ENCODE measurements around the gene P3R3URF. TPM values are rescaled to one million over a fixed set of nuclear protein-coding genes. Genes with fewer than 3 reads are reported as not detected.

Gene P3R3URF
- total and polyA plus RNA-seq, 9 of the 15 experiments (the other 6 are each of a cell fraction or from before 2014, with no cell fraction given): not detected

DNA sequence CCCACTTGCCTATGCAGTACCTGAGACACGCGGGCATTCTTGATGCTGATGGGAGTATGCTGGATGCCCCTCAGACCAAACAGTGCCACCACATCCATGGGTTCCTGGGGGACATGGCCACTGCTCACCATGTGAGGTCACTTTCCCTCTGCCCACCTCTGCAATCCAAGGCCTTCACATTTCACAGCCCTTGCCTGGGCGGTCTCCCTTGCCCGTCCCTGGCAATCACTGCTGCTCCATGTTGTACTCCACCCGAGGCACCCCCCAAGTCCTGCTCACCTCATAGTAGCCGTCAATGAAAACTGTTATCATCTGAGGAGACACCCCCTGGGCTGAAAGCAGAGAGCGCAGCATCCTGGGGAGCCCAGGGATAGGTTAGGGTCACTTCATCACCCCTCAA is 17.0 kb upstream of the P3R3URF start (continued):
- TF ChIP-seq, protein P1, sequence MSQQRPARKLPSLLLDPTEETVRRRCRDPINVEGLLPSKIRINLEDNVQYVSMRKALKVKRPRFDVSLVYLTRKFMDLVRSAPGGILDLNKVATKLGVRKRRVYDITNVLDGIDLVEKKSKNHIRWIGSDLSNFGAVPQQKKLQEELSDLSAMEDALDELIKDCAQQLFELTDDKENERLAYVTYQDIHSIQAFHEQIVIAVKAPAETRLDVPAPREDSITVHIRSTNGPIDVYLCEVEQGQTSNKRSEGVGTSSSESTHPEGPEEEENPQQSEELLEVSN (IDR thresholded peaks at IDR 0.05; ENCODE audit: borderline replicate concordance in 1 of 2, extremely low read depth in 1 of 2, insufficient read depth in 1 of 2, insufficient read length in 1 of 2, low read depth in 1 of 2, low read length in 1 of 2, poor library complexity in 1 of 2, severe bottlenecking in 1 of 2): no peak
- TF ChIP-seq, protein P2, sequence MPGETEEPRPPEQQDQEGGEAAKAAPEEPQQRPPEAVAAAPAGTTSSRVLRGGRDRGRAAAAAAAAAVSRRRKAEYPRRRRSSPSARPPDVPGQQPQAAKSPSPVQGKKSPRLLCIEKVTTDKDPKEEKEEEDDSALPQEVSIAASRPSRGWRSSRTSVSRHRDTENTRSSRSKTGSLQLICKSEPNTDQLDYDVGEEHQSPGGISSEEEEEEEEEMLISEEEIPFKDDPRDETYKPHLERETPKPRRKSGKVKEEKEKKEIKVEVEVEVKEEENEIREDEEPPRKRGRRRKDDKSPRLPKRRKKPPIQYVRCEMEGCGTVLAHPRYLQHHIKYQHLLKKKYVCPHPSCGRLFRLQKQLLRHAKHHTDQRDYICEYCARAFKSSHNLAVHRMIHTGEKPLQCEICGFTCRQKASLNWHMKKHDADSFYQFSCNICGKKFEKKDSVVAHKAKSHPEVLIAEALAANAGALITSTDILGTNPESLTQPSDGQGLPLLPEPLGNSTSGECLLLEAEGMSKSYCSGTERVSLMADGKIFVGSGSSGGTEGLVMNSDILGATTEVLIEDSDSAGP (CRISPR knock-in tag; IDR thresholded peaks at IDR 0.05): no peak
- TF ChIP-seq CEBPB (tag; IDR thresholded peaks at IDR 0.05) (no peak), SNIP1 (IDR thresholded peaks at IDR 0.05; ENCODE audit: low read depth) (no peak), RAD21 (CRISPR knock-in tag; conservative IDR thresholded peaks at IDR 0.05 in 1 of 2, IDR thresholded peaks at IDR 0.05 in 1 of 2) (no peak)

DNA sequence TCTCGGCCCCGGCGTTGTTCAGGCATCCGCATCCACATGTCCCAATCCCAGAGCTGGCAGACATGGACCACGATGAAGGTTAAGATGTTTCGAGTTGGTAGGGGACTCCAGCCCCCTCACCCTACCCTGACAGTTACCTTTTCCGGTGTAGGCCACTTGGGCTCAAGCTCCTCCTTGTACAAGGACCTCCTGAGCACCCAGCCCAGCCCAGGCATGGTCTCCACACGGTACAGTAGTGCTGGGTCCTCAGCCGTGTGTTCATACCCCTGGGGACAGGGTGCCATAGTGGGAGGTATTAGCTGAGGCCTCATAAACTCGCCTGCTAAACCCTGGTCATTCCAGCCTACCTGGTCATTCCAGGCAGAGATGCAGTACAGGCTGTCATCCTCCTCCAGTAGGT is 15.9 kb upstream of the P3R3URF start:
- CTCF ChIA-PET (ENCODE audit: low intra/inter-chr PET ratio): no interaction called here
- WGBS (ENCODE audit: insufficient coverage, low coverage, missing lambda C conversion rate): 84% methylated on average over 10 of the region's 10 CpGs
- in situ Hi-C loops (cut with MboI) (loop anchor here (25.0 kb wide), 1 partner anchor 555 kb away; no protein-coding TSS in a partner anchor), intact Hi-C loops (cut with micrococcal nuclease) (no loop called here)
- no peak overlapping the region for H3K4me3 ChIP-seq
- H3K4me2 ChIP-seq (ENCODE audit: insufficient read depth, low read length): no peak overlapping the region
- H3K27me3 ChIP-seq (ENCODE audit: control insufficient read depth in 2 of 2, insufficient read depth in 2 of 2, low read length in 2 of 2): no peaks in the 10 kb centered on the region
- DNase-seq (ENCODE audit: extremely low read depth in 1 of 4, low spot score in 3 of 4): no peak
- H3K4me1 ChIP-seq (replicated peaks in 1 of 2; ENCODE audit: control insufficient read depth in 2 of 2, insufficient read depth in 2 of 2, low read length in 2 of 2): peaks cover 2 to 6% of the 10 kb centered on the region in 2 experiments; a peak in 2 of 5 replicates
- no peaks in the 10 kb centered on the region; the same call in 2 of the 3 replicates for H3K79me2 ChIP-seq (ENCODE audit: control insufficient read depth, insufficient read depth, low read length)
- BruUV-seq (replicated peaks): no TSS peak
- TF ChIP-seq, protein P3, sequence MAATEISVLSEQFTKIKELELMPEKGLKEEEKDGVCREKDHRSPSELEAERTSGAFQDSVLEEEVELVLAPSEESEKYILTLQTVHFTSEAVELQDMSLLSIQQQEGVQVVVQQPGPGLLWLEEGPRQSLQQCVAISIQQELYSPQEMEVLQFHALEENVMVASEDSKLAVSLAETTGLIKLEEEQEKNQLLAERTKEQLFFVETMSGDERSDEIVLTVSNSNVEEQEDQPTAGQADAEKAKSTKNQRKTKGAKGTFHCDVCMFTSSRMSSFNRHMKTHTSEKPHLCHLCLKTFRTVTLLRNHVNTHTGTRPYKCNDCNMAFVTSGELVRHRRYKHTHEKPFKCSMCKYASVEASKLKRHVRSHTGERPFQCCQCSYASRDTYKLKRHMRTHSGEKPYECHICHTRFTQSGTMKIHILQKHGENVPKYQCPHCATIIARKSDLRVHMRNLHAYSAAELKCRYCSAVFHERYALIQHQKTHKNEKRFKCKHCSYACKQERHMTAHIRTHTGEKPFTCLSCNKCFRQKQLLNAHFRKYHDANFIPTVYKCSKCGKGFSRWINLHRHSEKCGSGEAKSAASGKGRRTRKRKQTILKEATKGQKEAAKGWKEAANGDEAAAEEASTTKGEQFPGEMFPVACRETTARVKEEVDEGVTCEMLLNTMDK (IDR thresholded peaks at IDR 0.05; ENCODE audit: borderline replicate concordance, insufficient read depth, low read depth, low read length, poor library complexity, severe bottlenecking): no peak
- TF ChIP-seq SNIP1 (IDR thresholded peaks at IDR 0.05; ENCODE audit: low read depth): no peak
- TF ChIP-seq, protein P4, sequence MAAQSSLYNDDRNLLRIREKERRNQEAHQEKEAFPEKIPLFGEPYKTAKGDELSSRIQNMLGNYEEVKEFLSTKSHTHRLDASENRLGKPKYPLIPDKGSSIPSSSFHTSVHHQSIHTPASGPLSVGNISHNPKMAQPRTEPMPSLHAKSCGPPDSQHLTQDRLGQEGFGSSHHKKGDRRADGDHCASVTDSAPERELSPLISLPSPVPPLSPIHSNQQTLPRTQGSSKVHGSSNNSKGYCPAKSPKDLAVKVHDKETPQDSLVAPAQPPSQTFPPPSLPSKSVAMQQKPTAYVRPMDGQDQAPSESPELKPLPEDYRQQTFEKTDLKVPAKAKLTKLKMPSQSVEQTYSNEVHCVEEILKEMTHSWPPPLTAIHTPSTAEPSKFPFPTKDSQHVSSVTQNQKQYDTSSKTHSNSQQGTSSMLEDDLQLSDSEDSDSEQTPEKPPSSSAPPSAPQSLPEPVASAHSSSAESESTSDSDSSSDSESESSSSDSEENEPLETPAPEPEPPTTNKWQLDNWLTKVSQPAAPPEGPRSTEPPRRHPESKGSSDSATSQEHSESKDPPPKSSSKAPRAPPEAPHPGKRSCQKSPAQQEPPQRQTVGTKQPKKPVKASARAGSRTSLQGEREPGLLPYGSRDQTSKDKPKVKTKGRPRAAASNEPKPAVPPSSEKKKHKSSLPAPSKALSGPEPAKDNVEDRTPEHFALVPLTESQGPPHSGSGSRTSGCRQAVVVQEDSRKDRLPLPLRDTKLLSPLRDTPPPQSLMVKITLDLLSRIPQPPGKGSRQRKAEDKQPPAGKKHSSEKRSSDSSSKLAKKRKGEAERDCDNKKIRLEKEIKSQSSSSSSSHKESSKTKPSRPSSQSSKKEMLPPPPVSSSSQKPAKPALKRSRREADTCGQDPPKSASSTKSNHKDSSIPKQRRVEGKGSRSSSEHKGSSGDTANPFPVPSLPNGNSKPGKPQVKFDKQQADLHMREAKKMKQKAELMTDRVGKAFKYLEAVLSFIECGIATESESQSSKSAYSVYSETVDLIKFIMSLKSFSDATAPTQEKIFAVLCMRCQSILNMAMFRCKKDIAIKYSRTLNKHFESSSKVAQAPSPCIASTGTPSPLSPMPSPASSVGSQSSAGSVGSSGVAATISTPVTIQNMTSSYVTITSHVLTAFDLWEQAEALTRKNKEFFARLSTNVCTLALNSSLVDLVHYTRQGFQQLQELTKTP (IDR thresholded peaks at IDR 0.05; ENCODE audit: low read depth in 1 of 2, partially characterized antibody in 2 of 2): no peak
- no peaks in the 10 kb centered on the region for H4K20me1 ChIP-seq (replicated peaks; ENCODE audit: control insufficient read depth, insufficient read depth, low read length)
- no peaks in the 10 kb centered on the region for H3K9me3 ChIP-seq (replicated peaks; ENCODE audit: control insufficient read depth, insufficient read depth, low read depth, low read length)
- ATAC-seq: no peak
- no peaks in the 10 kb centered on the region for H3K9me1 ChIP-seq (ENCODE audit: control insufficient read depth, insufficient read depth, low read length)
- no peak for FAIRE-seq
- peaks cover 87% of the 10 kb centered on the region for H3K36me3 ChIP-seq (ENCODE audit: control insufficient read depth, insufficient read depth, low read length)
- no peak overlapping the region for H3K27ac ChIP-seq (ENCODE audit: extremely low read depth, low read depth, low read length)
- H2AFZ ChIP-seq (ENCODE audit: low read depth, low read length): no peak overlapping the region
- POLR2A ChIA-PET: interaction anchor here (0.6 to 1.1 kb wide), 3 partner anchors 24 to 506 kb away, joined by 3 read pairs; partner anchors contain the start of genes GPBP1L1 and PIK3R3
- H3K9ac ChIP-seq (ENCODE audit: insufficient read depth in 1 of 2, low read depth in 2 of 2, low read length in 2 of 2): no peak overlapping the region; a peak in 1 of 4 replicates
